A549 (cell line): ENCODE results near the gene PIANP. TPM values are rescaled to one million over a fixed set of nuclear protein-coding genes. Genes with fewer than 3 reads are reported as not detected.

Experiments used
- ATAC-seq, 2 experiments: fragments of 200-7000 bp in 1 of 2; fragments of >200 bp in 1 of 2; cut with Nextera tagmentation in 1 of 2; cut with Tn5 transposase in 1 of 2; 3 replicates each; pipeline versions ENCODE4 v1.8.0 to v1.9.1; 2018 to 2020; ENCODE audit warnings: mild to moderate bottlenecking in 1 of 2, moderate library complexity in 1 of 2
- CTCF ChIA-PET: fragments of 300-600 bp; sonication (Branson Sonifier 250); formaldehyde crosslinking; extraction: SDS; loops from one replicate; lab custom pipeline; 2021; ENCODE audit warnings: antibody characterized with exemption, inconsistent platforms; lab: Yijun Ruan, JAX
- POLR2A ChIA-PET: fragments of 350-600 bp; formaldehyde crosslinking; extraction: SDS; loops from one replicate; lab custom pipeline; 2021; ENCODE audit warnings: antibody characterized with exemption, inconsistent platforms; lab: Yijun Ruan, JAX
- DNase-seq, 2 experiments: peaks; one replicate each; pipeline versions ENCODE4 v3.0.0 to v3.0.0-alpha.2; 2011 to 2016; ENCODE audit warnings: low read depth in 1 of 2, low spot score in 1 of 2
- FAIRE-seq: peaks from 2 replicates; lab custom pipeline; 2011; peaks lifted over from hg19 to GRCh38; lab: Jason Lieb, UNC
- H3K27ac ChIP-seq, 2 experiments: fragments of >200 bp; sonication (Bioruptor Twin); formaldehyde crosslinking; 3 replicates each; pipeline ENCODE4 v1.5.1; 2016 to 2017
- H3K4me1 ChIP-seq: fragments of >200 bp; sonication (Bioruptor Twin); formaldehyde crosslinking; 3 replicates; pipeline ENCODE4 v1.6.1; 2016
- H3K4me2 ChIP-seq: fragments of >200 bp; sonication (Bioruptor Twin); formaldehyde crosslinking; 3 replicates; pipeline ENCODE4 v1.6.1; 2016
- H3K4me3 ChIP-seq: fragments of >200 bp; sonication (Bioruptor Twin); formaldehyde crosslinking; 3 replicates; pipeline ENCODE4 v1.5.1; 2016
- H3K9me3 ChIP-seq: fragments of >200 bp; sonication (Bioruptor Twin); formaldehyde crosslinking; 3 replicates; pipeline ENCODE4 v1.6.1; 2016
- CEBPB ChIP-seq, 2 experiments: fragments of >200 bp in 1 of 2; sonication (Bioruptor Twin) in 1 of 2; formaldehyde crosslinking in 1 of 2; IDR thresholded peaks; 2 replicates each; pipeline ENCODE4 v1.6.1; 2012 to 2016
- CHD4 ChIP-seq: fragments of 200-600 bp; sonication (generic); IDR thresholded peaks from 2 replicates; pipeline ENCODE4 v1.6.1; 2016; ENCODE audit warnings: antibody characterized with exemption, mild to moderate bottlenecking, borderline replicate concordance
- EHF ChIP-seq: fragments of 250-450 bp; sonication (Bioruptor Pico); IDR thresholded peaks from 2 replicates; pipeline ENCODE4 v1.5.0; 2020; ENCODE audit warnings: mild to moderate bottlenecking
- EHMT2 ChIP-seq: fragments of 200-600 bp; sonication (generic); IDR thresholded peaks from 2 replicates; pipeline ENCODE4 v1.6.1; 2016; ENCODE audit warnings: antibody characterized with exemption, low read depth, mild to moderate bottlenecking, moderate library complexity
- ESRRA ChIP-seq: fragments of 150-350 bp; IDR thresholded peaks from 2 replicates; pipeline ENCODE4 v1.6.1; 2014; ENCODE audit warnings: mild to moderate bottlenecking, low read length, borderline replicate concordance
- FOSB ChIP-seq: fragments of 250-450 bp; sonication (Bioruptor Pico); IDR thresholded peaks from 2 replicates; pipeline ENCODE4 v1.5.0; 2020; ENCODE audit warnings: mild to moderate bottlenecking, moderate library complexity
- FOXS1 ChIP-seq: fragments of 250-450 bp; sonication (Bioruptor Pico); IDR thresholded peaks from 2 replicates; pipeline ENCODE4 v1.5.0; 2020; ENCODE audit warnings: mild to moderate bottlenecking, moderate library complexity
- GATA3 ChIP-seq: IDR thresholded peaks from 2 replicates; pipeline ENCODE4 v1.6.1; 2012; ENCODE audit warnings: borderline replicate concordance
- HDAC2 ChIP-seq: fragments of 200-600 bp; sonication (generic); IDR thresholded peaks from 2 replicates; pipeline ENCODE4 v1.6.1; 2016
- HEYL ChIP-seq: fragments of 250-450 bp; sonication (Bioruptor Pico); IDR thresholded peaks from 2 replicates; pipeline ENCODE4 v1.8.0; 2021; ENCODE audit warnings: mild to moderate bottlenecking, moderate library complexity
- HOXB5 ChIP-seq: fragments of 250-450 bp; sonication (Bioruptor Pico); IDR thresholded peaks from 2 replicates; pipeline ENCODE4 v1.5.0; 2020; ENCODE audit warnings: mild to moderate bottlenecking, moderate library complexity
- JUN ChIP-seq, 2 experiments: fragments of >200 bp; sonication (Bioruptor Twin); formaldehyde crosslinking; IDR thresholded peaks; 2 replicates in 1 of 2; 3 replicates in 1 of 2; pipeline ENCODE4 v1.6.1; 2016 to 2017
- JUNB ChIP-seq: fragments of >200 bp; sonication (Bioruptor Twin); formaldehyde crosslinking; IDR thresholded peaks from 2 replicates; pipeline ENCODE4 v1.6.1; 2016
- KDM1A ChIP-seq: fragments of 200-600 bp; sonication (generic); IDR thresholded peaks from 2 replicates; pipeline ENCODE4 v1.6.1; 2016; ENCODE audit warnings: low read depth, mild to moderate bottlenecking
- KDM5A ChIP-seq: fragments of 200-600 bp; sonication (generic); IDR thresholded peaks from 2 replicates; pipeline ENCODE4 v1.6.1; 2016; ENCODE audit warnings: antibody characterized with exemption, mild to moderate bottlenecking
- MAFK ChIP-seq: fragments of 450-650 bp; IDR thresholded peaks from 2 replicates; pipeline ENCODE4 v1.6.1; 2014; ENCODE audit not compliant: partially characterized antibody
- MAZ ChIP-seq: fragments of 150-350 bp; IDR thresholded peaks from 2 replicates; pipeline ENCODE4 v1.6.1; 2014; ENCODE audit warnings: antibody characterized with exemption, low read depth, low read length, borderline replicate concordance
- MYC ChIP-seq: IDR thresholded peaks from 2 replicates; pipeline ENCODE4 v1.6.1; 2012; ENCODE audit warnings: mild to moderate bottlenecking, inconsistent platforms, low read length, improper control_type of control experiment, borderline replicate concordance
- NFE2L2 ChIP-seq: fragments of 150-350 bp; conservative IDR thresholded peaks from 2 replicates; pipeline ENCODE4 v1.6.1; 2014; ENCODE audit warnings: low read length
- NR3C1 ChIP-seq: fragments of >200 bp; sonication (Bioruptor Twin); formaldehyde crosslinking; IDR thresholded peaks from 3 replicates; pipeline ENCODE4 v1.6.1; 2017
- POLR2A ChIP-seq: IDR thresholded peaks from 2 replicates; pipeline ENCODE4 v1.6.1; 2012; ENCODE audit warnings: mild to moderate bottlenecking, low read length
- RAD21 ChIP-seq, 2 experiments: fragments of >200 bp in 1 of 2; sonication (Bioruptor Twin) in 1 of 2; formaldehyde crosslinking in 1 of 2; IDR thresholded peaks in 1 of 2; conservative IDR thresholded peaks in 1 of 2; 2 replicates in 1 of 2; 3 replicates in 1 of 2; pipeline ENCODE4 v1.6.1; 2012 to 2018; ENCODE audit warnings: inconsistent platforms in 1 of 2
- RCOR1 ChIP-seq: fragments of 150-350 bp; IDR thresholded peaks from 2 replicates; pipeline ENCODE4 v1.6.1; 2014; ENCODE audit warnings: antibody characterized with exemption, low read length, low read depth
- RFX5 ChIP-seq: fragments of 450-650 bp; IDR thresholded peaks from 2 replicates; pipeline ENCODE4 v1.7.1; 2014; ENCODE audit warnings: antibody characterized with exemption, mild to moderate bottlenecking, moderate library complexity
- RNF2 ChIP-seq: fragments of 200-600 bp; sonication (generic); IDR thresholded peaks from 2 replicates; pipeline ENCODE4 v1.6.1; 2016; ENCODE audit warnings: low read depth, mild to moderate bottlenecking, antibody characterized with exemption, moderate library complexity, borderline replicate concordance
- WGBS: methylation state at CpG from one replicate; pipeline ENCODE4 v1.1.6; 2017; ENCODE audit errors: missing lambda C conversion rate; 5-methylcytosine and 5-hydroxymethylcytosine counted together
- polyA plus RNA-seq, 4 experiments: library from polyadenylated mRNA; depleted of rRNA in 3 of 4; stranded (reverse); fragments of >200 nt; fragmentation: RNase III in 1 of 4; extraction: RNeasy Plus Mini Kit Qiagen cat#74134 plus additional on column Dnase treatment in 1 of 4; gene quantifications; 2 replicates in 3 of 4; 3 replicates in 1 of 4; pipeline ENCODE4 v1.2.3, GENCODE V29; 2011 to 2017
- TF ChIP-seq, protein P1 (sequence below): fragments of >200 bp; sonication (Bioruptor Twin); formaldehyde crosslinking; IDR thresholded peaks from 3 replicates; pipeline ENCODE4 v1.5.1; 2016
- TF ChIP-seq, protein P2 (sequence below): fragments of 150-350 bp; IDR thresholded peaks from 2 replicates; pipeline ENCODE4 v1.6.1; 2014; ENCODE audit warnings: low read depth, mild to moderate bottlenecking, low read length
- TF ChIP-seq, protein P3 (sequence below): fragments of 250-450 bp; sonication (Bioruptor Pico); IDR thresholded peaks from 2 replicates; pipeline ENCODE4 v1.5.0; 2021; ENCODE audit warnings: mild to moderate bottlenecking, moderate library complexity, borderline replicate concordance

The PIANP gene
- polyA plus RNA-seq, 2 of the 4 experiments (the other 2 are of a cell fraction) = 0.10 to 0.56 TPM

DNA sequence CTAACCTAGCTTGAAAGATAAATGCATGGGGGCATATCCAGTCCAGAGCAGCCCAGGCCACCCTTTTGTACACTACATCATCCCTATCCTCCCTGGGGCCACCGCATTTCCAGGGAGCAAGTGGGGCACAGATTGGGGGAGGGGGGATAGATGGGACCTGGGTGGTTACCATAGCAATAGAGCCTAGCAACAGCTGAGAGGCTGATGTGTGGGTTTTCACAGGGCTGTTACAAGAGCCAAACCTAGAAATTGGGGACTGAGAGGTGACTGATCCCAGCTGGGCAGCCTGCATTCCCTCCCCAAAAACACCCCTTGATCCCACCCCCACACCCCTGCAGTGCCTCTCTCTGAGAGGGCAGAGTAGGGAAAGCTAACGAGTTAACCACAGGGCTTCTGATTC lies 7.7 kb downstream of the PIANP start:
- no peak overlapping the region for H3K27ac ChIP-seq
- H3K4me2 ChIP-seq = no peak overlapping the region
- ChIA-PET CTCF (interaction anchor here (0.7 to 3.3 kb wide), 10 partner anchors 9 to 177 kb away, joined by 3 to 9 read pairs (median 4); partner anchors contain the start of genes COPS7A and PTMS), POLR2A (interaction anchor here (1.8 kb wide), 1 partner anchor 31 kb away, joined by 6 read pairs; the partner anchor contains the start of gene COPS7A)
- no peak overlapping the region for H3K4me3 ChIP-seq
- no peak for DNase-seq
- TF ChIP-seq, protein P1, sequence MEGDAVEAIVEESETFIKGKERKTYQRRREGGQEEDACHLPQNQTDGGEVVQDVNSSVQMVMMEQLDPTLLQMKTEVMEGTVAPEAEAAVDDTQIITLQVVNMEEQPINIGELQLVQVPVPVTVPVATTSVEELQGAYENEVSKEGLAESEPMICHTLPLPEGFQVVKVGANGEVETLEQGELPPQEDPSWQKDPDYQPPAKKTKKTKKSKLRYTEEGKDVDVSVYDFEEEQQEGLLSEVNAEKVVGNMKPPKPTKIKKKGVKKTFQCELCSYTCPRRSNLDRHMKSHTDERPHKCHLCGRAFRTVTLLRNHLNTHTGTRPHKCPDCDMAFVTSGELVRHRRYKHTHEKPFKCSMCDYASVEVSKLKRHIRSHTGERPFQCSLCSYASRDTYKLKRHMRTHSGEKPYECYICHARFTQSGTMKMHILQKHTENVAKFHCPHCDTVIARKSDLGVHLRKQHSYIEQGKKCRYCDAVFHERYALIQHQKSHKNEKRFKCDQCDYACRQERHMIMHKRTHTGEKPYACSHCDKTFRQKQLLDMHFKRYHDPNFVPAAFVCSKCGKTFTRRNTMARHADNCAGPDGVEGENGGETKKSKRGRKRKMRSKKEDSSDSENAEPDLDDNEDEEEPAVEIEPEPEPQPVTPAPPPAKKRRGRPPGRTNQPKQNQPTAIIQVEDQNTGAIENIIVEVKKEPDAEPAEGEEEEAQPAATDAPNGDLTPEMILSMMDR = no peak
- TF ChIP-seq HEYL (CRISPR knock-in tag) (no peak), RNF2 (no peak), FOSB (CRISPR knock-in tag) (no peak), KDM5A (no peak), POLR2A (no peak), FOXS1 (CRISPR knock-in tag) (no peak), CHD4 (no peak), HDAC2 (no peak)
- TF ChIP-seq, protein P2, sequence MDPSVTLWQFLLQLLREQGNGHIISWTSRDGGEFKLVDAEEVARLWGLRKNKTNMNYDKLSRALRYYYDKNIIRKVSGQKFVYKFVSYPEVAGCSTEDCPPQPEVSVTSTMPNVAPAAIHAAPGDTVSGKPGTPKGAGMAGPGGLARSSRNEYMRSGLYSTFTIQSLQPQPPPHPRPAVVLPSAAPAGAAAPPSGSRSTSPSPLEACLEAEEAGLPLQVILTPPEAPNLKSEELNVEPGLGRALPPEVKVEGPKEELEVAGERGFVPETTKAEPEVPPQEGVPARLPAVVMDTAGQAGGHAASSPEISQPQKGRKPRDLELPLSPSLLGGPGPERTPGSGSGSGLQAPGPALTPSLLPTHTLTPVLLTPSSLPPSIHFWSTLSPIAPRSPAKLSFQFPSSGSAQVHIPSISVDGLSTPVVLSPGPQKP = no peak
- H3K4me1 ChIP-seq = peaks cover 6% of the 10 kb centered on the region; the same call in 1 of the 3 replicates
- 55% methylated on average over 2 of the region's 2 CpGs for WGBS
- no peak for ATAC-seq
- FAIRE-seq = no peak
- no peaks in the 10 kb centered on the region for H3K9me3 ChIP-seq

DNA sequence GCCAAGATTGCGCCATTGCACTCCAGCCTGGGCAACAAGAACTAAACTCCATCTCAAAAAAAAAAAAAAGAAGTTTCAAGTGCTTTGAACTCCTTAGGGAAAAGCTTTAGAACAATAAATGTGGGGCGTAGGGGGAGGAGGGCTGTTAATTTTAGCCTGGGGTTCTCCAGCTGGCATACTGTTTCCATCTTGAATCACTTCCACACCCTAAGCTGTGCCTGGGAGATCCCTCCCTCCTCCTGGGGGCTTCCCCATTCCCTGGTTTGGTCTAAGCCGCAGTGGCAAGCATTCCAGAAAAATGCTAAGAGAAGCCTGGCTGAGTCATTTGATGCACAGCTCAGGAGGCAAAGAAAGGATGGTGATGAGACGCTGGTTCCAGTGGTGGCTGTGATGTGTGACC lies 9.1 kb downstream of the PIANP start:
- WGBS = 83% methylated on average over 4 of the region's 4 CpGs
- FAIRE-seq = no peak
- TF ChIP-seq CEBPB (IDR thresholded peaks at IDR 0.05) = no peak
- no peak for TF ChIP-seq ESRRA
- TF ChIP-seq RFX5 = no peak
- TF ChIP-seq GATA3 = no peak
- TF ChIP-seq CHD4 = no peak
- no peak for TF ChIP-seq RAD21 (conservative IDR thresholded peaks at IDR 0.05 in 1 of 2, IDR thresholded peaks at IDR 0.05 in 1 of 2)
- TF ChIP-seq NFE2L2 = no peak
- no peak for TF ChIP-seq RCOR1
- no peak for TF ChIP-seq NR3C1
- TF ChIP-seq KDM1A = no peak
- TF ChIP-seq MAZ = no peak
- no peak for DNase-seq
- Histone ChIP-seq H3K27ac (no peak overlapping the region), H3K4me1 (peaks cover 18% of the 10 kb centered on the region; the same call in 2 of the 3 replicates), H3K4me2 (no peak overlapping the region), H3K4me3 (no peak overlapping the region), H3K9me3 (no peaks in the 10 kb centered on the region)
- POLR2A ChIA-PET = interaction anchor here (1.8 kb wide), 1 partner anchor 32 kb away, joined by 6 read pairs; the partner anchor contains the start of gene COPS7A
- no peak for ATAC-seq
- CTCF ChIA-PET = interaction anchor here (0.6 to 1.8 kb wide), 7 partner anchors 14 to 162 kb away, joined by 3 to 5 read pairs (median 3); no protein-coding TSS in a partner anchor

DNA sequence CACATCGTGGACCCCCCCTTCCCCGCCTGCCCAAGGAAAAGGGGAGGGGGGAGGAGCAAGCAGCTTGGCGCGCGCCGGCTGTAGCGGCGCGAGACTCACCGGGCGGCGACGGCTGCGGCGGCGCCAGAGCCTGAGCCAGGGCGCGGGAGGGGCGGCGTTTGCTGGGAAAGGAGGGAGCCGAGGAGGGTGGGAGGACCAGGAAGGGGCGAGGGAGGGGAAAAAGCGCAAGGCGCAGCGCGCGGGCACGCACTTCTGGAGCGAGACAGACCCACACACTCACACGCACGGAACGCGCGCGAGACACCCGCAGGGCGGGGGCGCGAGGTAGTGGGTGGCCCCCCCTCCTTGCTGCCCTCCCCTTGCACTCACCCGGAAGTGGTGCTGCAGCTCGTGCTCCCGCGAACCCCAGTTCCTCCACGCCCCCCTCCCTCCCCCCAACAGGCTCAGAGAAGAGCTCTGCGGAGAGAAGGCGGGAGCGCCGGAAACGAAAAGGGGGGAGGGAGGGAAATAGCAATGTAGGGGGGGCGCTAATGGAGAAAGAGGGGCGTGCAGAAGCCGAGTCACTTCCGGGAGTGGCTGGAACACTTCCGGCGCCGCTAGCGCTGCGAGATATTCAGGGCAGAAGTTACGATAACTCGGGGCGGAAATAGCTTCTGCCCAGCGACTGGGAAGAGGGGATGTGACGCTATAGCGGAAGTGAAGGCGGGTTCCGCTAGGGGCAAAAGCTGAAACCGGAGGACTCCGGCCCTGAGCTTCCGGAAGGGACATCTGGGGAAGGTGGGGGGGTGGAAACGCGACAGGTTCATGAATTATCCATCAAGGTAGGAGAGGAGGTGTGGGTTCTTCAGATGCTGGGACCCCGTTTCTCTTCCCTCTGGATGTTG lies 11.4 kb downstream of the PIANP start, which contains the start of gene ZNF384:
Gene ZNF384 (minus strand): TSS at position 377 of the 884 bp plus-strand sequence. CDS start 9,855 bp downstream, outside the sequence.
- ChIA-PET CTCF (interaction anchor here (0.5 to 2.6 kb wide), 14 partner anchors 9 to 1210 kb away, joined by 3 to 13 read pairs (median 5); partner anchors contain the start of genes COPS7A and MLF2), POLR2A (interaction anchor here (0.5 to 2.1 kb wide), 41 partner anchors 9 to 1327 kb away, joined by 3 to 86 read pairs (median 5); partner anchors contain the start of genes CDCA3, COPS7A, GAPDH and LPAR5)
- Histone ChIP-seq H3K9me3 (no peaks in the 10 kb centered on the region), H3K4me3 (peak within 1 kb of the TSS; percentile 94), H3K4me2 (peak within 1 kb of the TSS; percentile 96), H3K4me1 (peaks cover 18% of the 10 kb centered on the region; the same call in 2 of the 3 replicates), H3K27ac (peak within 1 kb of the TSS; percentile 98 to 100)
- ATAC-seq (peak; percentile 91 to 92), FAIRE-seq (peak; percentile 90), DNase-seq (peak; percentile 100)
- WGBS = under 1% methylated on average over 47 of the region's 72 CpGs
- TF ChIP-seq CHD4 = no peak
- TF ChIP-seq JUN (IDR thresholded peaks at IDR 0.05) = peak; percentile 77 to 94
- peak; percentile 83 for TF ChIP-seq MYC
- TF ChIP-seq KDM1A = no peak
- TF ChIP-seq EHF = peak; percentile 57; the same call in 1 of the 2 replicates
- no peak for TF ChIP-seq EHMT2
- TF ChIP-seq, protein P3, sequence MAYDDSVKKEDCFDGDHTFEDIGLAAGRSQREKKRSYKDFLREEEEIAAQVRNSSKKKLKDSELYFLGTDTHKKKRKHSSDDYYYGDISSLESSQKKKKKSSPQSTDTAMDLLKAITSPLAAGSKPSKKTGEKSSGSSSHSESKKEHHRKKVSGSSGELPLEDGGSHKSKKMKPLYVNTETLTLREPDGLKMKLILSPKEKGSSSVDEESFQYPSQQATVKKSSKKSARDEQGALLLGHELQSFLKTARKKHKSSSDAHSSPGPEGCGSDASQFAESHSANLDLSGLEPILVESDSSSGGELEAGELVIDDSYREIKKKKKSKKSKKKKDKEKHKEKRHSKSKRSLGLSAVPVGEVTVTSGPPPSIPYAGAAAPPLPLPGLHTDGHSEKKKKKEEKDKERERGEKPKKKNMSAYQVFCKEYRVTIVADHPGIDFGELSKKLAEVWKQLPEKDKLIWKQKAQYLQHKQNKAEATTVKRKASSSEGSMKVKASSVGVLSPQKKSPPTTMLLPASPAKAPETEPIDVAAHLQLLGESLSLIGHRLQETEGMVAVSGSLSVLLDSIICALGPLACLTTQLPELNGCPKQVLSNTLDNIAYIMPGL (CRISPR knock-in tag) = peak; percentile 94
- no peak for TF ChIP-seq RFX5
- peak; percentile 24 for TF ChIP-seq MAFK
- no peak; the same call in 1 of the 2 replicates for TF ChIP-seq NFE2L2
- TF ChIP-seq JUNB = no peak
- TF ChIP-seq CEBPB (IDR thresholded peaks at IDR 0.05) = peak in 1 of 2 experiments; percentile 58; a peak in 2 of 4 replicates
- no peak for TF ChIP-seq ESRRA
- TF ChIP-seq HOXB5 (CRISPR knock-in tag) = no peak
- TF ChIP-seq POLR2A = peak; percentile 59
